GM19025 (cell line): ENCODE measurements around the gene TOMM70.
"Not testable (repeated sequence)": the region's sequence is repeated elsewhere in the genome, so short reads cannot be mapped to it uniquely, and the experiment has no call there.

Source experiments
- ATAC-seq: cut with Tn5 transposase; IDR thresholded peaks from one replicate; pipeline ENCODE4 v1.9.1; 2021; ENCODE audit warnings: mild to moderate bottlenecking, low read depth, moderate library complexity; ENCODE audit not compliant: unreplicated experiment

TOMM70 gene

GRCh38 chr3:100370756-100371155 lies 30.1 kb downstream of the TOMM70 start:
- no peak for ATAC-seq

GRCh38 chr3:100368441-100368840 lies 32.4 kb downstream of the TOMM70 start:
- ATAC-seq, result no peak

GRCh38 chr3:100366424-100366823 lies 34.5 kb downstream of the TOMM70 start:
- no peak for ATAC-seq

- ATAC-seq, result no peak
Measured at GRCh38 chr3:100364421-100364820, 36.5 kb downstream of the TOMM70 start.

- no peak for ATAC-seq
Measured at GRCh38 chr3:100361897-100362296, 39.0 kb downstream of the TOMM70 start.

GRCh38 chr3:100360757-100361496 lies 40.0 kb downstream of the TOMM70 start:
- ATAC-seq, result no peak

- ATAC-seq, result no peak
Measured at GRCh38 chr3:100359035-100359434, 41.9 kb downstream of the TOMM70 start.

GRCh38 chr3:100358413-100358812 lies 42.5 kb downstream of the TOMM70 start:
- no peak for ATAC-seq

- ATAC-seq, result peak; percentile 59
Measured at GRCh38 chr3:100354850-100355249, 46.0 kb downstream of the TOMM70 start.

- ATAC-seq, result no peak
Measured at GRCh38 chr3:100352296-100353231, 48.3 kb downstream of the TOMM70 start.

GRCh38 chr3:100351770-100352169 lies 49.1 kb downstream of the TOMM70 start:
- ATAC-seq, result not testable (repeated sequence)

GRCh38 chr3:100348727-100349126 lies 52.2 kb downstream of the TOMM70 start:
- no peak for ATAC-seq

- ATAC-seq, result no peak
Measured at GRCh38 chr3:100340527-100340926, 60.4 kb downstream of the TOMM70 start.

- no peak for ATAC-seq
Measured at GRCh38 chr3:100339786-100340185, 61.1 kb downstream of the TOMM70 start.

- no peak for ATAC-seq
Measured at GRCh38 chr3:100338911-100339310, 62.0 kb downstream of the TOMM70 start.

- ATAC-seq, result not testable (repeated sequence)
Measured at GRCh38 chr3:100336229-100336628, 64.7 kb downstream of the TOMM70 start.

- ATAC-seq, result no peak
Measured at GRCh38 chr3:100335434-100335833, 65.5 kb downstream of the TOMM70 start.

GRCh38 chr3:100334488-100335351 lies 66.2 kb downstream of the TOMM70 start, which contains the start of gene NIT2:
TSS of gene NIT2 (plus strand) at chr3:100334757. CDS start at chr3:100334792, 35 bp downstream.
- peak; percentile 98 for ATAC-seq

- ATAC-seq, result peak; percentile 12
Measured at GRCh38 chr3:100333970-100334487, 66.9 kb downstream of the TOMM70 start.

GRCh38 chr3:100333051-100333450 lies 67.8 kb downstream of the TOMM70 start:
- ATAC-seq, result no peak
